Choroid plexus epithelial cell (primary cell): ENCODE data around the gene SLC37A2.
"Not testable (repeated sequence)": the region's sequence is repeated elsewhere in the genome, so short reads cannot be mapped to it uniquely, and the experiment has no call there.

Source experiments
- DNase-seq: peaks from one replicate; pipeline ENCODE4 v3.0.0-alpha.2; 2010; ENCODE audit warnings: low read depth
- H3K4me3 ChIP-seq: 2 replicates; pipeline ENCODE4 v1.5.1; 2011; ENCODE audit warnings: low read depth, mild to moderate bottlenecking, control low read depth, low read length, moderate library complexity
- TF ChIP-seq, protein P1 (sequence below): conservative IDR thresholded peaks from 2 replicates; pipeline ENCODE4 v1.5.1; 2011; ENCODE audit warnings: low read depth, mild to moderate bottlenecking, control low read depth, inconsistent platforms, low read length, moderate library complexity

SLC37A2 gene

DNA sequence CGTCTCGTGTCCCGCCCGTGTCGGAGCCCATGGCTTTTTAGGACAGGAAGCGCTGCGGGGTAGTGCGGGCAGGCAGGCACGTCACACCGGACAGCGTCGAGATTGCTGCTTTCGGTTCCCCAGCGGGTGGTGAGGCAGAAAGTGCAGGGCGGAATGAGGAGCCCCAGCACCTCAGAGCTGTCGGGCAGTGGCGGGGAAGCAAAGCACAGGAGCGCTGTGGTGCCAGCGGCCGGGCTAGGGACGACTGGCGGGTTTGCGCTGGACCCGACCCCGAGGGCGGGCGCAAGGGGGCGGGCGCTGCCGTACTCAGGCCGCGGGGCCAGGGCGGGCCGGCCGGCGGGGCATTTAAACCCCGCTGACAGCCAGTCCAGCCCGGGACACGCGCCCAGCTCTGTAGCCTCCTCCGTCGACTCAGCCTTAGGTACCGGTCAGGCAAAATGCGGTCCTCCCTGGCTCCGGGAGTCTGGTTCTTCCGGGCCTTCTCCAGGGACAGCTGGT, at the start of gene SLC37A2:
SLC37A2 (plus strand) TSS at position 375 of the 498 bp plus-strand sequence; CDS start at position 438, 63 bp downstream.
- TF ChIP-seq, protein P1, sequence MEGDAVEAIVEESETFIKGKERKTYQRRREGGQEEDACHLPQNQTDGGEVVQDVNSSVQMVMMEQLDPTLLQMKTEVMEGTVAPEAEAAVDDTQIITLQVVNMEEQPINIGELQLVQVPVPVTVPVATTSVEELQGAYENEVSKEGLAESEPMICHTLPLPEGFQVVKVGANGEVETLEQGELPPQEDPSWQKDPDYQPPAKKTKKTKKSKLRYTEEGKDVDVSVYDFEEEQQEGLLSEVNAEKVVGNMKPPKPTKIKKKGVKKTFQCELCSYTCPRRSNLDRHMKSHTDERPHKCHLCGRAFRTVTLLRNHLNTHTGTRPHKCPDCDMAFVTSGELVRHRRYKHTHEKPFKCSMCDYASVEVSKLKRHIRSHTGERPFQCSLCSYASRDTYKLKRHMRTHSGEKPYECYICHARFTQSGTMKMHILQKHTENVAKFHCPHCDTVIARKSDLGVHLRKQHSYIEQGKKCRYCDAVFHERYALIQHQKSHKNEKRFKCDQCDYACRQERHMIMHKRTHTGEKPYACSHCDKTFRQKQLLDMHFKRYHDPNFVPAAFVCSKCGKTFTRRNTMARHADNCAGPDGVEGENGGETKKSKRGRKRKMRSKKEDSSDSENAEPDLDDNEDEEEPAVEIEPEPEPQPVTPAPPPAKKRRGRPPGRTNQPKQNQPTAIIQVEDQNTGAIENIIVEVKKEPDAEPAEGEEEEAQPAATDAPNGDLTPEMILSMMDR = peak; percentile 3
- H3K4me3 ChIP-seq = peak within 1 kb of the TSS; percentile 65
- peak; percentile 57 for DNase-seq

GRCh38 chr11:125016413-125016812, 46.7 kb upstream of the SLC37A2 start:
- no peak overlapping the region for H3K4me3 ChIP-seq
- TF ChIP-seq, protein P1 = no peak
- DNase-seq = no peak

GRCh38 chr11:125020342-125020741, 42.8 kb upstream of the SLC37A2 start:
- TF ChIP-seq, protein P1 = no peak

DNA sequence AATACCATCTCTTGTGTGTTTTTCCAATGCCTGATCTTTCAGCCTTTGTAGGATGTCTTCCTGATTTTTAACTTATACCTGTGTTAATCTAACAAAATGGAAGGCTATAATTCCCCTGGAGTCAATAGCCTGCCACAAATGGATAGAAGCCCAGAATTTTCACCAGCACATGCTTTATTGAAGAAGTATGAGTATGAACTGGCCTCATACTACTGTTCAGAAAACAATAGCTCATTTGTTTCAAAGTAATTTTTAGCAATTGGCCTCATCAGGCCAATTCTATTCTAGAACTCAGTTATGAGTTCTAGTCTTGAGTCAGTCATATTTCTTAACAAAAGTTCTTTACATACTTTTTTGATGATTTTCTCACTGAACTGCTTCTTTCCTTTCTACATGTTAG, 40.6 kb upstream of the SLC37A2 start:
- DNase-seq = no peak
- H3K4me3 ChIP-seq = no peak overlapping the region
- TF ChIP-seq, protein P1 = no peak

More at GRCh38 chr11:125020342-125020741, 42.8 kb upstream of the SLC37A2 start:
- H3K4me3 ChIP-seq = no peak overlapping the region
- no peak for DNase-seq

DNA sequence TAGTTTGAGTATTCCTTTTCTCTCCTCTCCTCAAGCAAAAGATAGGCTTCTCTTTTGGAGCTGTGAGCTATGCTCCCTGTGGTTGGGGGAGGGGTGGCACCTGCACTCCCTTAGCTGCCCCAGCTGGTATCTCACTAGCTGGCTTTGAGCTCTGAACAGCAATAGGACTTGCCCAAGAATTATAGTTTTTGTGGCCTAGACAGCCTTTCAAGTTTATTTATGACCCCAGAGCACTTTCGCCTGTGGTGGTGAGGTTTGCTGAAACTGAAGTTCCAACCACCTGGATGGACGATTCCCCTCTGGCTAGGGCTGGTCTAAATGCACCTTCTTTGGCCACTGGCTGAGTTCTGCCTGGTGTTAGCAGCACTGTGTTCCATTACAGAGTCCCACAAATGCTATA, 37.1 kb upstream of the SLC37A2 start:
- TF ChIP-seq, protein P1 = no peak
- H3K4me3 ChIP-seq = no peak overlapping the region
- DNase-seq = no peak

- not testable (repeated sequence) for H3K4me3 ChIP-seq, DNase-seq
These were observed 33.7 kb upstream of the SLC37A2 start for GRCh38 chr11:125029431-125029830.

- no peak overlapping the region for H3K4me3 ChIP-seq
- peak; percentile 79 for DNase-seq
- TF ChIP-seq, protein P1 = no peak
These were observed 26.2 kb upstream of the SLC37A2 start for GRCh38 chr11:125036933-125037332.
